K562 (cell line): ENCODE measurements around the gene AACS. TPM values are rescaled to one million over a fixed set of nuclear protein-coding genes. Genes with fewer than 3 reads are reported as not detected.
A peak's percentile ranks its signal among the peaks of the same experiment; 100 is the strongest.

Source experiments
- ATAC-seq: fragments of 200-7000 bp; cut with Tn5 transposase; 3 replicates; pipeline ENCODE4 v1.9.1; 2020; ENCODE audit warnings: moderate library complexity
- BruUV-seq: library from RNA; stranded (reverse); fragments of 400-500 nt; replicated peaks from 2 replicates; lab custom pipeline; 2021; lab: Mats Ljungman, UMichigan
- CTCF ChIA-PET: fragments of 300-600 bp; formaldehyde crosslinking; extraction: SDS; loops from one replicate; lab custom pipeline; 2021; ENCODE audit warnings: low intra/inter-chr PET ratio; lab: Yijun Ruan, JAX
- POLR2A ChIA-PET: fragments of 300-600, 350-650 bp; sonication (Branson Sonifier 250); formaldehyde crosslinking; extraction: SDS; loops from one replicate; lab custom pipeline; 2021; ENCODE audit warnings: antibody characterized with exemption, inconsistent platforms; lab: Yijun Ruan, JAX
- DNase-seq, 4 experiments: peaks; one replicate each; pipeline versions ENCODE4 v3.0.0 to v3.0.0-alpha.2; 2011 to 2018; ENCODE audit warnings: low spot score in 3 of 4, mixed read lengths in 3 of 4; ENCODE audit errors: extremely low read depth in 1 of 4
- FAIRE-seq: peaks from 2 replicates; lab custom pipeline; 2011; peaks lifted over from hg19 to GRCh38; lab: Jason Lieb, UNC
- H2AFZ ChIP-seq: 2 replicates; pipeline ENCODE4 v1.6.0; 2011; ENCODE audit warnings: low read depth, low read length, control low read depth, inconsistent platforms
- H3K27ac ChIP-seq: fragments of 200-600 bp; 3 replicates; pipeline ENCODE4 v1.8.0; 2011; ENCODE audit warnings: low read depth, mild to moderate bottlenecking, control low read depth, inconsistent platforms, low read length, moderate library complexity, mixed read lengths; ENCODE audit errors: extremely low read depth
- H3K27me3 ChIP-seq, 2 experiments: fragments of 300-600 bp in 1 of 2; 2 replicates in 1 of 2; 3 replicates in 1 of 2; pipeline versions ENCODE4 v1.6.0 to v1.8.0; 2011; ENCODE audit warnings: inconsistent platforms in 2 of 2, low read length in 2 of 2, mild to moderate bottlenecking in 1 of 2, mixed read lengths in 1 of 2, moderate library complexity in 1 of 2; ENCODE audit not compliant: control insufficient read depth in 2 of 2, insufficient read depth in 2 of 2
- H3K36me3 ChIP-seq: fragments of 300-600 bp; 3 replicates; pipeline ENCODE4 v1.8.0; 2011; ENCODE audit warnings: mild to moderate bottlenecking, low read length, inconsistent platforms; ENCODE audit not compliant: control insufficient read depth, insufficient read depth
- H3K4me1 ChIP-seq, 2 experiments: fragments of 200-600 bp in 1 of 2; replicated peaks in 1 of 2; 2 replicates in 1 of 2; 3 replicates in 1 of 2; pipeline versions ENCODE4 v1.5.1 to v1.8.0; 2011; ENCODE audit warnings: inconsistent platforms in 2 of 2, low read length in 2 of 2, mild to moderate bottlenecking in 1 of 2, mixed read lengths in 1 of 2, moderate library complexity in 1 of 2; ENCODE audit not compliant: control insufficient read depth in 2 of 2, insufficient read depth in 2 of 2
- H3K4me2 ChIP-seq: 2 replicates; pipeline ENCODE4 v1.6.1; 2011; ENCODE audit warnings: low read length, control low read depth, inconsistent platforms, mixed read lengths; ENCODE audit not compliant: insufficient read depth
- H3K4me3 ChIP-seq: fragments of 200-600 bp; sonication (generic), shearing (Covaris generic); 2 replicates; pipeline ENCODE4 v1.5.1; 2016; ENCODE audit warnings: control low read depth, inconsistent platforms
- H3K79me2 ChIP-seq: fragments of 200-600 bp; 3 replicates; pipeline ENCODE4 v1.8.0; 2011; ENCODE audit warnings: low read length, inconsistent platforms; ENCODE audit not compliant: control insufficient read depth, insufficient read depth
- H3K9ac ChIP-seq, 2 experiments: 2 replicates each; pipeline versions ENCODE4 v1.6.0 to v1.6.1; 2011; ENCODE audit warnings: low read depth in 2 of 2, low read length in 2 of 2, control low read depth in 1 of 2, inconsistent platforms in 1 of 2, mild to moderate bottlenecking in 1 of 2, mixed read lengths in 1 of 2; ENCODE audit not compliant: insufficient read depth in 1 of 2
- H3K9me1 ChIP-seq: one replicate; pipeline ENCODE4 v1.6.0; 2011; ENCODE audit warnings: inconsistent platforms, mild to moderate bottlenecking, low read length, moderate library complexity; ENCODE audit not compliant: control insufficient read depth, insufficient read depth
- H3K9me3 ChIP-seq: replicated peaks from 2 replicates; pipeline ENCODE4 v1.5.1; 2011; ENCODE audit warnings: low read depth, low read length, inconsistent platforms; ENCODE audit not compliant: control insufficient read depth, insufficient read depth
- H4K20me1 ChIP-seq: replicated peaks from 2 replicates; pipeline ENCODE4 v1.6.1; 2011; ENCODE audit warnings: low read length, inconsistent platforms, mixed read lengths; ENCODE audit not compliant: control insufficient read depth, insufficient read depth
- HNRNPK ChIP-seq: fragments of 200-400 bp; formaldehyde crosslinking; IDR thresholded peaks from one replicate; pipeline ENCODE4 v1.6.1; 2018; ENCODE audit warnings: mild to moderate bottlenecking, low read depth, low read length; ENCODE audit not compliant: poor library complexity, severe bottlenecking
- SMC3 ChIP-seq: conservative IDR thresholded peaks from 2 replicates; pipeline ENCODE4 v1.6.1; 2011; ENCODE audit warnings: low read depth, low read length, improper control_type of control experiment; ENCODE audit not compliant: insufficient read depth
- TAF1 ChIP-seq: IDR thresholded peaks from 2 replicates; pipeline ENCODE4 v1.6.1; 2011; ENCODE audit warnings: mild to moderate bottlenecking, low read length, moderate library complexity; ENCODE audit not compliant: insufficient read depth, control insufficient read depth, severe bottlenecking; ENCODE audit errors: extremely low read depth
- TSC22D4 ChIP-seq: fragments of 450-650 bp; IDR thresholded peaks from 2 replicates; pipeline ENCODE4 v1.6.1; 2016; ENCODE audit warnings: missing genetic modification characterization, missing biosample characterization, control low read depth
- ZNF263 ChIP-seq: sonication (generic); formaldehyde crosslinking; IDR thresholded peaks from 2 replicates; pipeline ENCODE4 v1.8.0; 2022; ENCODE audit warnings: mild to moderate bottlenecking, missing genetic modification reagents, borderline replicate concordance
- WGBS: fragments of 100-300 bp; shearing (Covaris generic); methylation state at CpG from one replicate; pipeline ENCODE4 v1.1.6; 2016; ENCODE audit warnings: low coverage, mixed read lengths; ENCODE audit not compliant: insufficient coverage; ENCODE audit errors: missing lambda C conversion rate; 5-methylcytosine and 5-hydroxymethylcytosine counted together
- in situ Hi-C: fragments of 300-500 bp; cut with MboI; formaldehyde crosslinking; loops from 4 replicates; pipeline ENCODE4 v1.15.0; 2018; ENCODE audit warnings: inconsistent platforms, mixed read lengths
- intact Hi-C: fragments of 100-400 bp; cut with micrococcal nuclease; formaldehyde crosslinking; loops from 2 replicates; pipeline ENCODE4 v1.14.2; 2022
- polyA plus RNA-seq, 8 experiments: library from polyadenylated mRNA; depleted of rRNA in 4 of 8; stranded (reverse) in 5 of 8; unstranded in 3 of 8; fragments of >200 nt; fragmentation: Nextera tagmentation in 2 of 8; fragmentation: Illumina TruSeq in 1 of 8; extraction: Ambion mirVana in 2 of 8; extraction: Trizol in 1 of 8; gene quantifications; 2 replicates each; pipeline versions ENCODE4 v1.2.1 to v1.2.3, GENCODE V29; 2011 to 2014; ENCODE audit warnings: inconsistent platforms in 1 of 8, missing spikeins in 1 of 8
- total RNA-seq, 7 experiments: library from RNA; depleted of rRNA in 6 of 7; stranded (reverse); fragments of >200 nt in 6 of 7; fragmentation: Illumina TruSeq in 2 of 7; extraction: Trizol in 2 of 7; gene quantifications; 2 replicates each; pipeline versions ENCODE4 v1.2.1 to v1.2.3, GENCODE V29; 2011 to 2021; ENCODE audit warnings: low replicate concordance in 1 of 7

Gene AACS
- total and polyA plus RNA-seq, 9 of the 15 experiments (the other 6 are each of a cell fraction or from before 2014, with no cell fraction given): 2.4 to 13.0 (median 6.0) TPM

DNA sequence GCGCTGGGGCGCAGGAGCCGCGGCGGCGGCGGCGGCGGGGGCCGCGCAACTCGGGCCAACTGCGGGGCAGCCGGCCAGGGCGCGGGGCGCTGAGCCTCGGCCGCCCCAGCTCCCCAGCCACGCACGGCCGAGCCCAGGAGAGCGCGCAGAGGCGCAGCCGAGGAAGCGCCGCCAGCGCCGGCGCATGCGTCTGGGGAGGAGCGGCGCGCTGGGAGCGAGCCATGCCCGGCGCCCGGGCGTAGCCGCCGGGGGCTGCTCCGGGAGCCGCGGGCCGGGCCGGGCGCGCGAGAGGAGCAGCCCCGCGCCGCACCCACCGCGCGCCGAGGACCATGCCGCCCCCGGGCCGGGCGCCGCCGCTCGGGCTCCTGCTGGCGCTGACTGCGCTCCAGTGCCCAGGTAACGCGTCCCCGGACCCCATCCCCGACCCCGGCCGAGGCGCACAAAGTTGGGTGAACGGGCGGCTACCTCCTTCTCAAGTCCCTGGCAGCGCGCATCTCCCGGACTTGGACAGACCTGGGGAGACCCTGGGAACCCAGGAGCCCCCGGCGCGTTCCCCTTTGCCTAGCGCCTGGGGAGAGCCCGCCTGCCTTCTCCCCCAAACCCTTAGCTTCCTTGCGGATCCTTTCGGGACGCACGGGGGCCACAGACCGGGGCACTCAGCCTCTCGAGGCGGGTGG is 121.4 kb downstream of the AACS start:
- TF ChIP-seq TAF1 (no peak), HNRNPK (no peak), TSC22D4 (tag) (no peak), ZNF263 (peak; percentile 20; the same call in 1 of the 2 replicates), SMC3 (no peak)
- TF ChIP-seq, all 486 proteins: peak for 1
- ChIA-PET POLR2A (no interaction called here), CTCF (interaction anchor here (0.6 kb wide), 1 partner anchor 382 kb away, joined by 3 read pairs; no protein-coding TSS in a partner anchor)
- intact Hi-C loops: loop anchor here (10.0 kb wide), 1 partner anchor 148 kb away; no protein-coding TSS in a partner anchor
- no peak overlapping the region for H3K27ac ChIP-seq
- in situ Hi-C loops: no loop called here
- no TSS peak for BruUV-seq
- H3K36me3 ChIP-seq: no peaks in the 10 kb centered on the region
- no peak overlapping the region for H3K9ac ChIP-seq
- FAIRE-seq (no peak), ATAC-seq (no peak; the same call in 2 of the 3 replicates), DNase-seq (peak in 2 of 4 experiments; percentile 29 to 31)
- no peaks in the 10 kb centered on the region for H3K9me3 ChIP-seq
- no peaks in the 10 kb centered on the region for H3K9me1 ChIP-seq
- H3K27me3 ChIP-seq: peaks cover 15 to 54% of the 10 kb centered on the region in 2 experiments
- H4K20me1 ChIP-seq: peaks cover 6% of the 10 kb centered on the region; the same call in 1 of the 2 replicates
- H3K4me3 ChIP-seq: peak overlapping the region; percentile 14; the same call in 1 of the 2 replicates
- H3K79me2 ChIP-seq: no peaks in the 10 kb centered on the region
- H3K4me2 ChIP-seq: no peak overlapping the region
- H3K4me1 ChIP-seq: peaks cover 0 to 24% of the 10 kb centered on the region in 2 experiments; a peak in 3 of 5 replicates
- H2AFZ ChIP-seq: no peak overlapping the region
- WGBS: 20% methylated on average over 29 of the region's 90 CpGs
